SK-N-SH treated with all-trans-retinoic acid at 6 μM for 48 hours (cell line): ENCODE data around the gene GALNT12.

ENCODE experiments used
- ATAC-seq: fragments of 200-7000 bp; cut with Tn5 transposase; 3 replicates; pipeline ENCODE4 v1.9.1; 2020; ENCODE audit warnings: mild to moderate bottlenecking, moderate library complexity
- ARNTL ChIP-seq: fragments of 450-650 bp; formaldehyde crosslinking; IDR thresholded peaks from 2 replicates; pipeline ENCODE4 v1.5.0; 2020; ENCODE audit warnings: low read depth, mild to moderate bottlenecking, moderate library complexity, borderline replicate concordance
- BACH2 ChIP-seq: fragments of 250-450 bp; sonication (Bioruptor Pico); IDR thresholded peaks from 2 replicates; pipeline ENCODE4 v1.9.0; 2021; ENCODE audit warnings: mild to moderate bottlenecking, borderline replicate concordance
- CSDC2 ChIP-seq: fragments of 250-450 bp; sonication (Bioruptor Pico); IDR thresholded peaks from 2 replicates; pipeline ENCODE4 v1.5.0; 2020; ENCODE audit warnings: mild to moderate bottlenecking, moderate library complexity
- ESRRG ChIP-seq: fragments of 250-450 bp; sonication (Bioruptor Pico); IDR thresholded peaks from 2 replicates; pipeline ENCODE4 v1.6.1; 2021; ENCODE audit warnings: mild to moderate bottlenecking
- GLIS3 ChIP-seq: fragments of 250-450 bp; sonication (Bioruptor Pico); IDR thresholded peaks from 2 replicates; pipeline ENCODE4 v1.5.0; 2020; ENCODE audit warnings: mild to moderate bottlenecking, moderate library complexity
- ISL1 ChIP-seq: fragments of 250-450 bp; sonication (Bioruptor Pico); IDR thresholded peaks from 2 replicates; pipeline ENCODE4 v2.1.2; 2022; ENCODE audit warnings: mild to moderate bottlenecking, moderate library complexity
- PPARA ChIP-seq: fragments of 250-450 bp; sonication (Bioruptor Pico); IDR thresholded peaks from 2 replicates; pipeline ENCODE4 v1.5.0; 2020; ENCODE audit warnings: mild to moderate bottlenecking, borderline replicate concordance
- RARB ChIP-seq: fragments of 250-450 bp; sonication (Bioruptor Pico); IDR thresholded peaks from 2 replicates; pipeline ENCODE4 v1.8.0; 2021; ENCODE audit warnings: mild to moderate bottlenecking, moderate library complexity
- SNAI2 ChIP-seq: fragments of 250-450 bp; sonication (Bioruptor Pico); IDR thresholded peaks from 2 replicates; pipeline ENCODE4 v1.5.0; 2020; ENCODE audit warnings: mild to moderate bottlenecking, moderate library complexity
- ZC3H10 ChIP-seq: fragments of 250-450 bp; sonication (Bioruptor Pico); IDR thresholded peaks from 2 replicates; pipeline ENCODE4 v1.5.1; 2021; ENCODE audit warnings: mild to moderate bottlenecking, moderate library complexity
- ZFP3 ChIP-seq: fragments of 250-450 bp; sonication (Bioruptor Pico); IDR thresholded peaks from 2 replicates; pipeline ENCODE4 v1.5.0; 2020; ENCODE audit warnings: mild to moderate bottlenecking, moderate library complexity
- ZFP30 ChIP-seq: fragments of 450-650 bp; formaldehyde crosslinking; IDR thresholded peaks from 2 replicates; pipeline ENCODE4 v1.5.0; 2022; ENCODE audit warnings: mild to moderate bottlenecking, moderate library complexity
- ZNF565 ChIP-seq: fragments of 450-650 bp; formaldehyde crosslinking; conservative IDR thresholded peaks from 2 replicates; pipeline ENCODE4 v1.5.0; 2020; ENCODE audit warnings: low read depth, mild to moderate bottlenecking, moderate library complexity
- ZNF70 ChIP-seq: fragments of 450-650 bp; formaldehyde crosslinking; IDR thresholded peaks from 2 replicates; pipeline ENCODE4 v1.5.0; 2020; ENCODE audit warnings: mild to moderate bottlenecking, moderate library complexity
- ZNF8 ChIP-seq: fragments of 450-650 bp; formaldehyde crosslinking; IDR thresholded peaks from 2 replicates; pipeline ENCODE4 v1.5.0; 2020; ENCODE audit warnings: mild to moderate bottlenecking, moderate library complexity
- TF ChIP-seq, protein P1 (sequence below): fragments of 250-450 bp; sonication (Bioruptor Pico); IDR thresholded peaks from 2 replicates; pipeline ENCODE4 v1.8.0; 2021; ENCODE audit warnings: low read depth, mild to moderate bottlenecking, moderate library complexity, borderline replicate concordance
- TF ChIP-seq, protein P2 (sequence below): fragments of 250-450 bp; sonication (Bioruptor Pico); IDR thresholded peaks from 2 replicates; pipeline ENCODE4 v1.5.0; 2020; ENCODE audit warnings: mild to moderate bottlenecking, moderate library complexity
- TF ChIP-seq, protein P3 (sequence below): fragments of 250-450 bp; sonication (Bioruptor Pico); IDR thresholded peaks from 2 replicates; pipeline ENCODE4 v1.5.1; 2020; ENCODE audit warnings: low read depth, mild to moderate bottlenecking, moderate library complexity
- TF ChIP-seq, protein P4 (sequence below): fragments of 250-450 bp; sonication (Bioruptor Pico); IDR thresholded peaks from 2 replicates; pipeline ENCODE4 v1.8.0; 2020; ENCODE audit warnings: mild to moderate bottlenecking, moderate library complexity, borderline replicate concordance

Gene GALNT12

DNA sequence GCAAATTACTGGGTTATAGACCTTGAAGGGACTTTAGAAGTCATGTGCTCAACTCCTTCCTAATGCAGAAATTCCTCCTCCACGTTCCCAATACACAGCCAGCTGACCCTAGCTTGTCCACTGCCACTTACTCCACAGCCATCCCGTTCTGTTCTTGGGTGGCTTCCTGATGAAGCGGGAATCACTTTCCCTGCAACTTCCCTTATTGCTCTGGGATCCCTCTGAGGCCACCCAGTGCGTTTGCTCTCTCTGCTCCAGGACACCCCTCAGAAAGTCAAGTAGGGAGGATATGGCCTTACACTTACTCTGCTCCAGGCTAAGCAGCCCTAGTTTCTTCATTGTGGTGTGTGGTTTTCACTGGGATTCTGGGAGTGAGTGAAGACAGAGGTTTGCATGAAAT lies 55.5 kb downstream of the GALNT12 start (continued):
- TF ChIP-seq ZNF8 = no peak
- TF ChIP-seq ZFP3 = no peak
- no peak for TF ChIP-seq BACH2

DNA sequence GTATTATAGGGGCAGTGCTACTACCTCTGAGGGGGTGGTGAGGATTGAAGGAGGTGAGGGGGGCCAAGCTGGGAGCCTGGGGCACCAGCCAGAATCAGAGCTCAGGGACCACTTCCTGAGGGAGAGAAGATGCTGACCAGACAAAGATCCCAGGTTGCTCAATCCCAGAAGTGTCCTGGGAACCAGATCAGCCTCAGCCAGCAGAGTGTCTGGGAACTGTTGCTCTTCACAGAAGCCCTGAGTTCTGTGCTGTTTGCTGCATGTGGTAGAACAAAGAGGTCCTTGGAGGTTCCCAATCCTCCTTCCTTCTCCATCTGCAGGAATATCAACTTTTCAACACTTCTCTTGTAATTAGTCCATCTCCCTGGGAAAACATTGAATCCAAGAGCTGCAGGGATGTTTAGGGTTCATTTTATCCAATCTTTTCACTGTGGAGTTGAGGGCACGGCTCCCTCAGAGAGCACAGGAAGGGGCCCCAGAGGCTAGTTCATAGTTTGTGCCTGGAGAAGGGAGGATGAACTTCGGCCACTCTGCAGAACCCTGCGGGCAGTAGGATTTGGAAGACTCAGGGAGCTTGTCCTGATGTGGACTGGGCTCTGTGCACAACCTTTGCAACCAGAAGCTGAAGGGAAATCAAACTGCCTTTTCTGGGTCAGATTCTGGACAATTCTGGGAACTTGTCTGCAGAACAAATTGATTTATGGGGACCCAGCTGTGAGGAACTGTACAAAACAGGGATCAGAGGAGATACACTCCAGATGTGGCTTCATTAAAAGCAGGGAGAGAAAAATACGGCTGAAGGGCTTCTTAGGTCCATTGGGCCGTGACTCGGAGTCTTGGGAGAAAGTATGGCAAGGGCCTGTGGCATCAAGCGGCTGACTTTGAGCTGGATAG lies 57.1 kb downstream of the GALNT12 start:
- TF ChIP-seq, protein P1, sequence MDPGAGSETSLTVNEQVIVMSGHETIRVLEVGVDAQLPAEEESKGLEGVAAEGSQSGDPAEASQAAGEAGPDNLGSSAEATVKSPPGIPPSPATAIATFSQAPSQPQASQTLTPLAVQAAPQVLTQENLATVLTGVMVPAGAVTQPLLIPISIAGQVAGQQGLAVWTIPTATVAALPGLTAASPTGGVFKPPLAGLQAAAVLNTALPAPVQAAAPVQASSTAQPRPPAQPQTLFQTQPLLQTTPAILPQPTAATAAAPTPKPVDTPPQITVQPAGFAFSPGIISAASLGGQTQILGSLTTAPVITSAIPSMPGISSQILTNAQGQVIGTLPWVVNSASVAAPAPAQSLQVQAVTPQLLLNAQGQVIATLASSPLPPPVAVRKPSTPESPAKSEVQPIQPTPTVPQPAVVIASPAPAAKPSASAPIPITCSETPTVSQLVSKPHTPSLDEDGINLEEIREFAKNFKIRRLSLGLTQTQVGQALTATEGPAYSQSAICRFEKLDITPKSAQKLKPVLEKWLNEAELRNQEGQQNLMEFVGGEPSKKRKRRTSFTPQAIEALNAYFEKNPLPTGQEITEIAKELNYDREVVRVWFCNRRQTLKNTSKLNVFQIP (CRISPR knock-in tag) = no peak
- no peak for TF ChIP-seq ZNF565 (CRISPR knock-in tag)
- no peak for TF ChIP-seq GLIS3 (CRISPR knock-in tag)
- TF ChIP-seq SNAI2 (CRISPR knock-in tag) = no peak
- TF ChIP-seq, protein P2, sequence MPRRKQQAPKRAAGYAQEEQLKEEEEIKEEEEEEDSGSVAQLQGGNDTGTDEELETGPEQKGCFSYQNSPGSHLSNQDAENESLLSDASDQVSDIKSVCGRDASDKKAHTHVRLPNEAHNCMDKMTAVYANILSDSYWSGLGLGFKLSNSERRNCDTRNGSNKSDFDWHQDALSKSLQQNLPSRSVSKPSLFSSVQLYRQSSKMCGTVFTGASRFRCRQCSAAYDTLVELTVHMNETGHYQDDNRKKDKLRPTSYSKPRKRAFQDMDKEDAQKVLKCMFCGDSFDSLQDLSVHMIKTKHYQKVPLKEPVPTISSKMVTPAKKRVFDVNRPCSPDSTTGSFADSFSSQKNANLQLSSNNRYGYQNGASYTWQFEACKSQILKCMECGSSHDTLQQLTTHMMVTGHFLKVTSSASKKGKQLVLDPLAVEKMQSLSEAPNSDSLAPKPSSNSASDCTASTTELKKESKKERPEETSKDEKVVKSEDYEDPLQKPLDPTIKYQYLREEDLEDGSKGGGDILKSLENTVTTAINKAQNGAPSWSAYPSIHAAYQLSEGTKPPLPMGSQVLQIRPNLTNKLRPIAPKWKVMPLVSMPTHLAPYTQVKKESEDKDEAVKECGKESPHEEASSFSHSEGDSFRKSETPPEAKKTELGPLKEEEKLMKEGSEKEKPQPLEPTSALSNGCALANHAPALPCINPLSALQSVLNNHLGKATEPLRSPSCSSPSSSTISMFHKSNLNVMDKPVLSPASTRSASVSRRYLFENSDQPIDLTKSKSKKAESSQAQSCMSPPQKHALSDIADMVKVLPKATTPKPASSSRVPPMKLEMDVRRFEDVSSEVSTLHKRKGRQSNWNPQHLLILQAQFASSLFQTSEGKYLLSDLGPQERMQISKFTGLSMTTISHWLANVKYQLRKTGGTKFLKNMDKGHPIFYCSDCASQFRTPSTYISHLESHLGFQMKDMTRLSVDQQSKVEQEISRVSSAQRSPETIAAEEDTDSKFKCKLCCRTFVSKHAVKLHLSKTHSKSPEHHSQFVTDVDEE (CRISPR knock-in tag) = no peak
- TF ChIP-seq ZNF70 (CRISPR knock-in tag) = no peak
- no peak for TF ChIP-seq RARB (CRISPR knock-in tag)
- no peak for TF ChIP-seq ZC3H10 (CRISPR knock-in tag)
- TF ChIP-seq CSDC2 = no peak
- no peak for TF ChIP-seq ISL1 (CRISPR knock-in tag)

DNA sequence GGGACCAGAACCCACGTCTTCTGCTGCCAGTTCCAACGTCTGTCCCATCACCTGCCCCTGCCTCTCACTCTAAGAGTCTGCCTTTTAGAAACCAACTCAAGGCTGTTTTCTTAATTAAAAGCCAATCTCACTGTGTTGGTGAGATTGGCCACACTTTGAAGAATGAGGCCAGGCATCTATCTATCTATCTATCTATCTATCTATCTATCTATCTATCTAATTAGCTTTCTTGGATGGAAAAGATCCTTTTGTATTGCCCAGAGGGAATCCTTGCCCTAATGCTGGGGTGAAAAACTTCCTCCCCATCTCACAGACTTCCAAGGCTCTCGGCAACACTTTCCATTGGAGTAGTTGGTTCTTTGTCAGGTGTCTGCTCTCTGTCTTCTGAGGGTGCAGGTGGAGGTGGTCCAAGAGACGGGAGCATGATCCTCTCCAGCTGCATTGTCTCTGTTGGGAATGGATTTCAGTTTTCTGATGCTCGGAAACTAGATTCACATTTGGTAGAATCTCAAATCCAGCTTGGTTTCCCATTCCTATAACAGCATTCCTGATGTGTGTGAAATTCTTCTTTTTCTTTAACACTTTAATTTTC lies 57.9 kb downstream of the GALNT12 start:
- ATAC-seq = no peak
- TF ChIP-seq, protein P1 (CRISPR knock-in tag) = no peak
- TF ChIP-seq ZNF70 (CRISPR knock-in tag) = no peak
- no peak for TF ChIP-seq ARNTL (CRISPR knock-in tag)
- TF ChIP-seq ZFP30 (CRISPR knock-in tag) = no peak
- no peak for TF ChIP-seq SNAI2 (CRISPR knock-in tag)

More for the DNA sequence above, 57.1 kb downstream of the GALNT12 start:
- no peak for ATAC-seq

DNA sequence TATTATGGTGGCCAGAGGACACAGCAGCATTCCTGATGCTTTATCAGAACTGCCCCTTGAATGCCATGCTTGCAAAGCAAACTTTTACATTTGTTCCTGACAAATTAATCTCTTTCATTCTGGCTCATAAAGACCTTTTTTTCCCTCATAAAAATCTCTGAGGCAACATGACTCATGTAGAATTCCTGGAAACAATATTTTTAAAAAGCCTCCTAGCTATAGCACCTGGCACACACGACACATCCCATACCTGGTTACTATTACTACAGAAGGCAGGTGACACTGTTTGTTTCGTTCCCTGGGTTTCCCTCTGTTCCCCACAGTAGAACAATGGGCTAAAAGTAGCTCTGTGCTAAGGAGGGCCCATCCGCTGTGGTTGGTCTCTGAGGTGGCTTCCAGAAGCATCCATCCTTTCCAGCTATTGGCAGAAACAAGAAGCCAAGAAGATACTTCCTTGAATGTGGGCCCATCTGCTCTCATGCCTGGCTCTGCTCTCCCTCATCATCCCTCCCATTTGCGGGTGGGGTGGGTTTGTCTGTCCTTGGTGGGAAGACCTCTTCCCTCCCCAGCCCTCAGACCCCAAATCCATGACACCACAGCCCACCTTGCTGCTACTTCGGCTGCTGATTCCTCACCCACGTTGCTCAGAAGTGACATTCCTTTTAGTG lies 59.1 kb downstream of the GALNT12 start:
- ATAC-seq = no peak
- TF ChIP-seq, protein P3, sequence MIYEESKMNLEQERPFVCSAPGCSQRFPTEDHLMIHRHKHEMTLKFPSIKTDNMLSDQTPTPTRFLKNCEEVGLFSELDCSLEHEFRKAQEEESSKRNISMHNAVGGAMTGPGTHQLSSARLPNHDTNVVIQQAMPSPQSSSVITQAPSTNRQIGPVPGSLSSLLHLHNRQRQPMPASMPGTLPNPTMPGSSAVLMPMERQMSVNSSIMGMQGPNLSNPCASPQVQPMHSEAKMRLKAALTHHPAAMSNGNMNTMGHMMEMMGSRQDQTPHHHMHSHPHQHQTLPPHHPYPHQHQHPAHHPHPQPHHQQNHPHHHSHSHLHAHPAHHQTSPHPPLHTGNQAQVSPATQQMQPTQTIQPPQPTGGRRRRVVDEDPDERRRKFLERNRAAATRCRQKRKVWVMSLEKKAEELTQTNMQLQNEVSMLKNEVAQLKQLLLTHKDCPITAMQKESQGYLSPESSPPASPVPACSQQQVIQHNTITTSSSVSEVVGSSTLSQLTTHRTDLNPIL (CRISPR knock-in tag) = no peak
- TF ChIP-seq SNAI2 (CRISPR knock-in tag) = no peak
- TF ChIP-seq ZFP3 = no peak
- TF ChIP-seq BACH2 = no peak
- TF ChIP-seq ARNTL (CRISPR knock-in tag) = no peak
- TF ChIP-seq ISL1 (CRISPR knock-in tag) = no peak
- no peak for TF ChIP-seq PPARA (CRISPR knock-in tag)
- TF ChIP-seq ESRRG = no peak
- TF ChIP-seq, protein P4, sequence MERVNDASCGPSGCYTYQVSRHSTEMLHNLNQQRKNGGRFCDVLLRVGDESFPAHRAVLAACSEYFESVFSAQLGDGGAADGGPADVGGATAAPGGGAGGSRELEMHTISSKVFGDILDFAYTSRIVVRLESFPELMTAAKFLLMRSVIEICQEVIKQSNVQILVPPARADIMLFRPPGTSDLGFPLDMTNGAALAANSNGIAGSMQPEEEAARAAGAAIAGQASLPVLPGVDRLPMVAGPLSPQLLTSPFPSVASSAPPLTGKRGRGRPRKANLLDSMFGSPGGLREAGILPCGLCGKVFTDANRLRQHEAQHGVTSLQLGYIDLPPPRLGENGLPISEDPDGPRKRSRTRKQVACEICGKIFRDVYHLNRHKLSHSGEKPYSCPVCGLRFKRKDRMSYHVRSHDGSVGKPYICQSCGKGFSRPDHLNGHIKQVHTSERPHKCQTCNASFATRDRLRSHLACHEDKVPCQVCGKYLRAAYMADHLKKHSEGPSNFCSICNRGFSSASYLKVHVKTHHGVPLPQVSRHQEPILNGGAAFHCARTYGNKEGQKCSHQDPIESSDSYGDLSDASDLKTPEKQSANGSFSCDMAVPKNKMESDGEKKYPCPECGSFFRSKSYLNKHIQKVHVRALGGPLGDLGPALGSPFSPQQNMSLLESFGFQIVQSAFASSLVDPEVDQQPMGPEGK = no peak
- TF ChIP-seq GLIS3 (CRISPR knock-in tag) = no peak
